ENCODE data around the gene PCNX2. TPM values are rescaled to one million over a fixed set of nuclear protein-coding genes. Genes with fewer than 3 reads are reported as not detected.
A peak's percentile ranks its signal among the peaks of the same experiment; 100 is the strongest.

The PCNX2 gene
- total and polyA plus RNA-seq, 12 donors: 0.29 to 3.1 (median 1.6) TPM

- DNase-seq (no peak), ATAC-seq (no peak)
- H3K36me3 ChIP-seq: no peaks in the 10 kb centered on the region
- H3K27ac ChIP-seq: no peak overlapping the region
- TF ChIP-seq CTCF (IDR thresholded peaks at IDR 0.05): no peak
- intact Hi-C loops (cut with DNase I): loop anchor here in 1 of 10 donors (5.0 kb wide), 1 partner anchor 360 kb away; no protein-coding TSS in a partner anchor
- H3K9me3 ChIP-seq: no peaks in the 10 kb centered on the region
- WGBS, 2 donors: 61 to 83% methylated on average over 1 of the region's 1 CpG
- H3K4me1 ChIP-seq: no peaks in the 10 kb centered on the region
- no peak overlapping the region for H3K4me3 ChIP-seq
- H3K27me3 ChIP-seq: no peaks in the 10 kb centered on the region
Observed at GRCh38 chr1:233012021-233012420, 283.5 kb downstream of the PCNX2 start.

GRCh38 chr1:233010146-233010545 is 285.4 kb downstream of the PCNX2 start:
- WGBS, 2 donors: 80 to 87% methylated on average over 3 of the region's 3 CpGs
- Histone ChIP-seq H3K27ac (no peak overlapping the region), H3K4me1 (no peaks in the 10 kb centered on the region), H3K27me3 (no peaks in the 10 kb centered on the region), H3K9me3 (no peaks in the 10 kb centered on the region), H3K4me3 (no peak overlapping the region), H3K36me3 (no peaks in the 10 kb centered on the region)
- no peak for DNase-seq
- no peak for TF ChIP-seq CTCF (IDR thresholded peaks at IDR 0.05)
- intact Hi-C loops (cut with DNase I): loop anchor here in 1 of 10 donors (5.0 kb wide), 1 partner anchor 358 kb away; no protein-coding TSS in a partner anchor
- no peak for ATAC-seq

GRCh38 chr1:233006541-233006973 is 289.0 kb downstream of the PCNX2 start:
- no peaks in the 10 kb centered on the region for H3K27me3 ChIP-seq
- no peak for TF ChIP-seq CTCF (IDR thresholded peaks at IDR 0.05)
- DNase-seq (no peak), ATAC-seq (no peak)
- H3K36me3 ChIP-seq: no peaks in the 10 kb centered on the region
- H3K27ac ChIP-seq: no peak overlapping the region
- no peaks in the 10 kb centered on the region for H3K4me1 ChIP-seq
- intact Hi-C loops (cut with DNase I): no loop called here
- WGBS, 2 donors: 96 to 97% methylated on average over 3 of the region's 3 CpGs
- no peak overlapping the region for H3K4me3 ChIP-seq
- H3K9me3 ChIP-seq: peaks cover 0 to 6% (median 0%) of the 10 kb centered on the region in 11 donors

GRCh38 chr1:233006108-233006507 is 289.4 kb downstream of the PCNX2 start:
- intact Hi-C loops (cut with DNase I): no loop called here
- H3K27ac ChIP-seq: no peak overlapping the region
- no peaks in the 10 kb centered on the region for H3K4me1 ChIP-seq
- H3K9me3 ChIP-seq: peaks cover 0 to 6% (median 0%) of the 10 kb centered on the region in 11 donors
- WGBS, 2 donors: 79 to 83% methylated on average over 6 of the region's 6 CpGs
- H3K27me3 ChIP-seq: no peaks in the 10 kb centered on the region
- no peak for TF ChIP-seq CTCF (IDR thresholded peaks at IDR 0.05)
- no peaks in the 10 kb centered on the region for H3K36me3 ChIP-seq
- DNase-seq: no peak
- peak in 4 of 8 donors; percentile 25 to 62 (median 43) for ATAC-seq
- no peak overlapping the region for H3K4me3 ChIP-seq
